C4-2B (cell line): ENCODE results near the gene CEP68.

Experiments
- H3K27ac ChIP-seq: fragments of 450-650 bp; 2 replicates; pipeline ENCODE4 v1.5.1; 2017
- ZFX ChIP-seq: fragments of 450-650 bp; IDR thresholded peaks from 2 replicates; pipeline ENCODE4 v1.6.1; 2017
- TF ChIP-seq, protein P1 (sequence below): fragments of 450-650 bp; conservative IDR thresholded peaks from 2 replicates; pipeline ENCODE4 v1.5.1; 2017; ENCODE audit warnings: mild to moderate bottlenecking

CEP68 gene, protein sequence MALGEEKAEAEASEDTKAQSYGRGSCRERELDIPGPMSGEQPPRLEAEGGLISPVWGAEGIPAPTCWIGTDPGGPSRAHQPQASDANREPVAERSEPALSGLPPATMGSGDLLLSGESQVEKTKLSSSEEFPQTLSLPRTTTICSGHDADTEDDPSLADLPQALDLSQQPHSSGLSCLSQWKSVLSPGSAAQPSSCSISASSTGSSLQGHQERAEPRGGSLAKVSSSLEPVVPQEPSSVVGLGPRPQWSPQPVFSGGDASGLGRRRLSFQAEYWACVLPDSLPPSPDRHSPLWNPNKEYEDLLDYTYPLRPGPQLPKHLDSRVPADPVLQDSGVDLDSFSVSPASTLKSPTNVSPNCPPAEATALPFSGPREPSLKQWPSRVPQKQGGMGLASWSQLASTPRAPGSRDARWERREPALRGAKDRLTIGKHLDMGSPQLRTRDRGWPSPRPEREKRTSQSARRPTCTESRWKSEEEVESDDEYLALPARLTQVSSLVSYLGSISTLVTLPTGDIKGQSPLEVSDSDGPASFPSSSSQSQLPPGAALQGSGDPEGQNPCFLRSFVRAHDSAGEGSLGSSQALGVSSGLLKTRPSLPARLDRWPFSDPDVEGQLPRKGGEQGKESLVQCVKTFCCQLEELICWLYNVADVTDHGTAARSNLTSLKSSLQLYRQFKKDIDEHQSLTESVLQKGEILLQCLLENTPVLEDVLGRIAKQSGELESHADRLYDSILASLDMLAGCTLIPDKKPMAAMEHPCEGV

DNA sequence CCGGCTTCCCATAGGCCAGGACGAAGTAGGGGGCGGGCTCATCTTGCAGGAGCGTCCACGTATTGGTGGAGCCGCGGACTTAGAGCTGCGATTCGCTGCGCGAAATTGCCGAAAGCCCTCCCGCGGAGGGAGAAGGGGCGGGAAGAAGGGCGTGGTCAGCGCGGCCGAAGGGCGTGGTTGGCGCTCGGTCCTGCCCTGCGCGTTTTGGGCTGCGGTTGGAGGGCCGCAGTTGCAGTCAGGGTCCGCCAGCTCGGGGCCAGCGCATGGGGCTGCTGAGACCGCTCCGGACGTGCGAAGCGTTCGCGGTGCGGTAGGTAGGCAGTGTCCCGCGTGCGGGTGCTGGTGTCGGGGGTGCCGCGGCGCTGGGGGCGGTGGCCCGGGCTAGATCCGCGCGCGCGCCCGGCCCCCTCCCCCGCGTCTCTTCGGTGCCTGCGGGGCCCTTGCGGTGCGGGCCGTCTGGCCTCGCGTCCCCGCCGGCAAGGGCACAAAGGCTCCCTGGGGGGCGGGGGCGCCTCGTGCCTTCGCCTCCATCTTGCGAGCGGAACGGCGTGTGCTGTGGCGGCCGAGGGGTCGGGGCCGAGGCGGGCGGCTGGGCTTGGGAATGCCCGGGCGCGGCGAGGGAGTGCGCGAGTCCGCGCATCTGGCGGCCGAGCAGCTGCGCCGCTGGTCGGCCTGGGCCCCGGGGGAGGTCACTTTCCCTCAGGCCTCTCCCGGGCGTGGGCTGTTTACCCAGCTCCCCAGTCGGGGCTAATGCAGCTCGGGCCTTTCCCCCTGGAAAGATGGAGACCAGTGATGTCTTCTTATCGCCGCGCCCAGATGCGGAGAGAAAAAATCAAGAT, at the start of gene CEP68:
Gene CEP68, plus strand, starts transcription at position 202 of the 839 bp plus-strand sequence. CDS start 13,029 bp downstream, outside the sequence.
- peak within 1 kb of the TSS; percentile 71 for H3K27ac ChIP-seq
- TF ChIP-seq, protein P1, sequence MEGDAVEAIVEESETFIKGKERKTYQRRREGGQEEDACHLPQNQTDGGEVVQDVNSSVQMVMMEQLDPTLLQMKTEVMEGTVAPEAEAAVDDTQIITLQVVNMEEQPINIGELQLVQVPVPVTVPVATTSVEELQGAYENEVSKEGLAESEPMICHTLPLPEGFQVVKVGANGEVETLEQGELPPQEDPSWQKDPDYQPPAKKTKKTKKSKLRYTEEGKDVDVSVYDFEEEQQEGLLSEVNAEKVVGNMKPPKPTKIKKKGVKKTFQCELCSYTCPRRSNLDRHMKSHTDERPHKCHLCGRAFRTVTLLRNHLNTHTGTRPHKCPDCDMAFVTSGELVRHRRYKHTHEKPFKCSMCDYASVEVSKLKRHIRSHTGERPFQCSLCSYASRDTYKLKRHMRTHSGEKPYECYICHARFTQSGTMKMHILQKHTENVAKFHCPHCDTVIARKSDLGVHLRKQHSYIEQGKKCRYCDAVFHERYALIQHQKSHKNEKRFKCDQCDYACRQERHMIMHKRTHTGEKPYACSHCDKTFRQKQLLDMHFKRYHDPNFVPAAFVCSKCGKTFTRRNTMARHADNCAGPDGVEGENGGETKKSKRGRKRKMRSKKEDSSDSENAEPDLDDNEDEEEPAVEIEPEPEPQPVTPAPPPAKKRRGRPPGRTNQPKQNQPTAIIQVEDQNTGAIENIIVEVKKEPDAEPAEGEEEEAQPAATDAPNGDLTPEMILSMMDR: no peak
- TF ChIP-seq ZFX: peak; percentile 59

- no peak overlapping the region for H3K27ac ChIP-seq
- no peak for TF ChIP-seq ZFX
- TF ChIP-seq, protein P1: no peak
Observed at GRCh38 chr2:65013776-65014175, 42.4 kb upstream of the CEP68 start.

DNA sequence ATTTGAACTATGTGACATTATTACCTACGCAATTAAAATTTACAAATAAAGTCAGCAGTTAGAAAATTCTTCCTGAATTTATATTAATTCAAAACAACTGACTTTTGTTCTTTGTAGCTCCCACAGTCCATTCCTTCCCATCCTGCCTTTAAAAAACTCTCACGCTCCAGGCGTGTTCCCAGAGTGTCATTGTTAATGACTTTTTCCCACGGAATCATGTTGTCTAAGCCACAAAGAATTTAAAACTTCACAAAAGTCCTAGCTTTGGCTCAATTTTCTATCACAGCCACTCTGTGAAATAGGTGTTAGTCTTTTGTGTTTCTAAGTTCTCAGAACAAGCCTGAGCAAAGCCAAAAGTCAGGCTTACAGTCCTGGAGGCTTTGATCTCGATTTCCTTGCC, 40.5 kb upstream of the CEP68 start:
- no peak overlapping the region for H3K27ac ChIP-seq

GRCh38 chr2:65016789-65017188, 39.4 kb upstream of the CEP68 start:
- H3K27ac ChIP-seq: no peak overlapping the region

More for the DNA sequence above, 40.5 kb upstream of the CEP68 start:
- TF ChIP-seq, protein P1: no peak
- no peak for TF ChIP-seq ZFX

GRCh38 chr2:65017335-65017734, 38.9 kb upstream of the CEP68 start:
- TF ChIP-seq, protein P1: peak; percentile 28
- no peak for TF ChIP-seq ZFX
- no peak overlapping the region for H3K27ac ChIP-seq

More at GRCh38 chr2:65016789-65017188, 39.4 kb upstream of the CEP68 start:
- TF ChIP-seq, protein P1: no peak
- no peak for TF ChIP-seq ZFX

- H3K27ac ChIP-seq: no peak overlapping the region
- TF ChIP-seq, protein P1: no peak
- no peak for TF ChIP-seq ZFX
Observed at GRCh38 chr2:65018141-65018582, 38.1 kb upstream of the CEP68 start.
